ENCODE measurements around the gene AXIN1. TPM values are rescaled to one million over a fixed set of nuclear protein-coding genes. Genes with fewer than 3 reads are reported as not detected.

The AXIN1 gene
- total RNA-seq, 1 experiment from 2014 or later, result 43.7 TPM

- no peak for TF ChIP-seq CTCF (IDR thresholded peaks at IDR 0.05; ENCODE audit: unreplicated experiment)
- Mint-ChIP-seq H3K9me3 (ENCODE audit: unreplicated experiment) (no peaks in the 10 kb centered on the region), H3K36me3 (ENCODE audit: insufficient read depth, unreplicated experiment) (peaks cover 28% of the 10 kb centered on the region), H3K27me3 (ENCODE audit: insufficient read depth, unreplicated experiment) (no peaks in the 10 kb centered on the region), H3K4me1 (ENCODE audit: insufficient read depth, unreplicated experiment) (peaks cover 18% of the 10 kb centered on the region), H3K4me3 (ENCODE audit: unreplicated experiment) (no peak overlapping the region), H3K27ac (ENCODE audit: low read depth, unreplicated experiment) (no peak overlapping the region)
- intact Hi-C loops (cut with micrococcal nuclease), result no loop called here
- ChIA-PET POLR2A (no interaction called here), CTCF (no interaction called here)
- DNase-seq (ENCODE audit: unreplicated experiment), result no peak
- BruUV-seq (replicated peaks), result no TSS peak
Measured at GRCh38 chr16:266258-267164, 86.0 kb downstream of the AXIN1 start.

GRCh38 chr16:265711-266110 is 86.8 kb downstream of the AXIN1 start:
- ChIA-PET POLR2A (no interaction called here), CTCF (no interaction called here)
- H3K27me3 Mint-ChIP-seq (ENCODE audit: insufficient read depth, unreplicated experiment), result no peaks in the 10 kb centered on the region
- TSS peak; percentile 49 for BruUV-seq (replicated peaks)
- H3K36me3 Mint-ChIP-seq (ENCODE audit: insufficient read depth, unreplicated experiment), result peaks cover 32% of the 10 kb centered on the region
- no peak overlapping the region for H3K27ac Mint-ChIP-seq (ENCODE audit: low read depth, unreplicated experiment)
- intact Hi-C loops (cut with micrococcal nuclease), result no loop called here
- no peaks in the 10 kb centered on the region for H3K9me3 Mint-ChIP-seq (ENCODE audit: unreplicated experiment)
- H3K4me1 Mint-ChIP-seq (ENCODE audit: insufficient read depth, unreplicated experiment), result peaks cover 18% of the 10 kb centered on the region
- peak; percentile 59 for DNase-seq (ENCODE audit: unreplicated experiment)
- no peak for TF ChIP-seq CTCF (IDR thresholded peaks at IDR 0.05; ENCODE audit: unreplicated experiment)
- H3K4me3 Mint-ChIP-seq (ENCODE audit: unreplicated experiment), result no peak overlapping the region

GRCh38 chr16:265002-265529 is 87.5 kb downstream of the AXIN1 start:
- H3K36me3 Mint-ChIP-seq (ENCODE audit: insufficient read depth, unreplicated experiment), result peaks cover 38% of the 10 kb centered on the region
- TF ChIP-seq CTCF (IDR thresholded peaks at IDR 0.05; ENCODE audit: unreplicated experiment), result no peak
- ChIA-PET CTCF (no interaction called here), POLR2A (interaction anchor here (1.5 kb wide), 1 partner anchor 30 kb away, joined by 6 read pairs; the partner anchor contains the start of gene FAM234A)
- no peak overlapping the region for H3K4me3 Mint-ChIP-seq (ENCODE audit: unreplicated experiment)
- no peak overlapping the region for H3K27ac Mint-ChIP-seq (ENCODE audit: low read depth, unreplicated experiment)
- no peaks in the 10 kb centered on the region for H3K27me3 Mint-ChIP-seq (ENCODE audit: insufficient read depth, unreplicated experiment)
- DNase-seq (ENCODE audit: unreplicated experiment), result no peak
- no peaks in the 10 kb centered on the region for H3K9me3 Mint-ChIP-seq (ENCODE audit: unreplicated experiment)
- intact Hi-C loops (cut with micrococcal nuclease), result no loop called here
- peaks cover 18% of the 10 kb centered on the region for H3K4me1 Mint-ChIP-seq (ENCODE audit: insufficient read depth, unreplicated experiment)
- BruUV-seq (replicated peaks), result no TSS peak

GRCh38 chr16:264440-264951 is 88.0 kb downstream of the AXIN1 start:
- no peaks in the 10 kb centered on the region for H3K9me3 Mint-ChIP-seq (ENCODE audit: unreplicated experiment)
- TF ChIP-seq CTCF (IDR thresholded peaks at IDR 0.05; ENCODE audit: unreplicated experiment), result no peak
- H3K36me3 Mint-ChIP-seq (ENCODE audit: insufficient read depth, unreplicated experiment), result peaks cover 43% of the 10 kb centered on the region
- POLR2A ChIA-PET, result interaction anchor here (1.5 kb wide), 1 partner anchor 29 kb away, joined by 6 read pairs; the partner anchor contains the start of gene FAM234A
- intact Hi-C loops (cut with micrococcal nuclease), result no loop called here
- no peaks in the 10 kb centered on the region for H3K27me3 Mint-ChIP-seq (ENCODE audit: insufficient read depth, unreplicated experiment)
- no peak for DNase-seq (ENCODE audit: unreplicated experiment)
- CTCF ChIA-PET, result no interaction called here
- H3K4me1 Mint-ChIP-seq (ENCODE audit: insufficient read depth, unreplicated experiment), result peaks cover 18% of the 10 kb centered on the region
- BruUV-seq (replicated peaks), result no TSS peak
- H3K27ac Mint-ChIP-seq (ENCODE audit: low read depth, unreplicated experiment), result no peak overlapping the region
- H3K4me3 Mint-ChIP-seq (ENCODE audit: unreplicated experiment), result no peak overlapping the region
